H1 (cell line): Measurements from ENCODE around the gene SPATA6L. TPM values are rescaled to one million over a fixed set of nuclear protein-coding genes. Genes with fewer than 3 reads are reported as not detected.

Experiments
- BRCA1 ChIP-seq: IDR thresholded peaks from 2 replicates; pipeline ENCODE4 v1.6.1; 2012; ENCODE audit warnings: low read depth, low read length, improper control_type of control experiment
- CEBPB ChIP-seq: IDR thresholded peaks from 2 replicates; pipeline ENCODE4 v1.6.1; 2012; ENCODE audit warnings: low read depth, low read length
- EGR1 ChIP-seq: IDR thresholded peaks from 2 replicates; pipeline ENCODE4 v1.6.1; 2011; ENCODE audit warnings: low read depth, low read length, borderline replicate concordance
- JUN ChIP-seq: IDR thresholded peaks from 2 replicates; pipeline ENCODE4 v1.6.1; 2011; ENCODE audit warnings: low read depth, mild to moderate bottlenecking, improper control_type of control experiment, low read length
- POLR2AphosphoS5 ChIP-seq: IDR thresholded peaks from 2 replicates; pipeline ENCODE4 v1.6.1; 2011; ENCODE audit warnings: low read depth, low read length
- polyA plus RNA-seq, 7 experiments: library from polyadenylated mRNA; depleted of rRNA in 3 of 7; stranded (reverse) in 5 of 7; unstranded in 2 of 7; fragments of >200 nt in 5 of 7; fragments of 200-250 nt in 2 of 7; gene quantifications; 1 replicate in 5 of 7; 2 replicates in 1 of 7; 4 replicates in 1 of 7; pipeline versions ENCODE4 v1.2.1 to v1.2.3, GENCODE V29; 2011 to 2013; ENCODE audit warnings: missing spikeins in 2 of 7, mixed read lengths in 2 of 7
- total RNA-seq: library from RNA; stranded (reverse); fragmentation: NEBNext Ultra II Directional; extraction: Animal tissue kit (Norgen Biotek cat#: 25700); gene quantifications from 2 replicates; pipeline ENCODE4 v1.2.1, GENCODE V29; 2021
- TF ChIP-seq, protein P1 (sequence below), 3 experiments: IDR thresholded peaks; 1 replicate in 2 of 3; 2 replicates in 1 of 3; pipeline versions ENCODE4 v1.5.1 to v1.6.1; 2011; ENCODE audit warnings: low read length in 3 of 3, mild to moderate bottlenecking in 3 of 3, inconsistent platforms in 2 of 3, low read depth in 1 of 3, moderate library complexity in 1 of 3; ENCODE audit not compliant: insufficient read depth in 1 of 3; ENCODE audit errors: control extremely low read depth in 1 of 3
- TF ChIP-seq, protein P2 (sequence below): IDR thresholded peaks from 2 replicates; pipeline ENCODE4 v1.6.1; 2012; ENCODE audit warnings: inconsistent platforms

The SPATA6L gene
- total and polyA plus RNA-seq, 2 of the 8 experiments (the other 6 are each of a cell fraction or from before 2014, with no cell fraction given) = 0.57 to 1.1 TPM

DNA sequence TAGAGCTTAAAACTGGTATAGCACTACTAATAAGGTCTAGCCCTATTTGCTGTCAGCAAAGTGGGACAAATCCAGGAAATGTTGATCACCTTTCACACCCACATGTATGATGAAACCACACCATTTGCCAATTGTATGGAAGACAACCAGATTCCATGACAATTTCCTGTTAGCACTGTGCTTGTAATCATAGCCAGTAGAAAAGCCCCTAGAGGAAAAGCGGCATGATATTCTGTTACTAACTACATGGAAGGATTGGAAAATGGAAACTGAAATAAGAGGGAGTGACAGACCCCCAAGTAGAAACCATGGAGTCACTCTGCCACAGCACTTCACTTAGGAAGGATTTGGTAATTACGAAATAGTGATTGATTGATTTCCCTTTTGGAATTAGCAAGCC, 923 bp downstream of the SPATA6L start (continued):
- TF ChIP-seq, protein P1, sequence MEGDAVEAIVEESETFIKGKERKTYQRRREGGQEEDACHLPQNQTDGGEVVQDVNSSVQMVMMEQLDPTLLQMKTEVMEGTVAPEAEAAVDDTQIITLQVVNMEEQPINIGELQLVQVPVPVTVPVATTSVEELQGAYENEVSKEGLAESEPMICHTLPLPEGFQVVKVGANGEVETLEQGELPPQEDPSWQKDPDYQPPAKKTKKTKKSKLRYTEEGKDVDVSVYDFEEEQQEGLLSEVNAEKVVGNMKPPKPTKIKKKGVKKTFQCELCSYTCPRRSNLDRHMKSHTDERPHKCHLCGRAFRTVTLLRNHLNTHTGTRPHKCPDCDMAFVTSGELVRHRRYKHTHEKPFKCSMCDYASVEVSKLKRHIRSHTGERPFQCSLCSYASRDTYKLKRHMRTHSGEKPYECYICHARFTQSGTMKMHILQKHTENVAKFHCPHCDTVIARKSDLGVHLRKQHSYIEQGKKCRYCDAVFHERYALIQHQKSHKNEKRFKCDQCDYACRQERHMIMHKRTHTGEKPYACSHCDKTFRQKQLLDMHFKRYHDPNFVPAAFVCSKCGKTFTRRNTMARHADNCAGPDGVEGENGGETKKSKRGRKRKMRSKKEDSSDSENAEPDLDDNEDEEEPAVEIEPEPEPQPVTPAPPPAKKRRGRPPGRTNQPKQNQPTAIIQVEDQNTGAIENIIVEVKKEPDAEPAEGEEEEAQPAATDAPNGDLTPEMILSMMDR (IDR thresholded peaks at IDR 0.05; ENCODE audit: control extremely low read depth in 1 of 3, insufficient read depth in 1 of 3, low read depth in 1 of 3, low read length in 3 of 3) = no peak
- no peak for TF ChIP-seq CEBPB
- no peak for TF ChIP-seq JUN
- no peak for TF ChIP-seq BRCA1
- TF ChIP-seq POLR2AphosphoS5 = no peak
- TF ChIP-seq EGR1 = no peak
- TF ChIP-seq, protein P2, sequence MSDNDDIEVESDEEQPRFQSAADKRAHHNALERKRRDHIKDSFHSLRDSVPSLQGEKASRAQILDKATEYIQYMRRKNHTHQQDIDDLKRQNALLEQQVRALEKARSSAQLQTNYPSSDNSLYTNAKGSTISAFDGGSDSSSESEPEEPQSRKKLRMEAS = no peak
- TF ChIP-seq, all 59 proteins: peak for 0
